ENCODE results near the gene CROCC2. TPM values are rescaled to one million over a fixed set of nuclear protein-coding genes. Genes with fewer than 3 reads are reported as not detected.
A peak's percentile ranks its signal among the peaks of the same experiment; 100 is the strongest.

Gene CROCC2
- total and polyA plus RNA-seq, 12 donors = 0.07 to 0.65 (median 0.28) TPM; not detected in 6

DNA sequence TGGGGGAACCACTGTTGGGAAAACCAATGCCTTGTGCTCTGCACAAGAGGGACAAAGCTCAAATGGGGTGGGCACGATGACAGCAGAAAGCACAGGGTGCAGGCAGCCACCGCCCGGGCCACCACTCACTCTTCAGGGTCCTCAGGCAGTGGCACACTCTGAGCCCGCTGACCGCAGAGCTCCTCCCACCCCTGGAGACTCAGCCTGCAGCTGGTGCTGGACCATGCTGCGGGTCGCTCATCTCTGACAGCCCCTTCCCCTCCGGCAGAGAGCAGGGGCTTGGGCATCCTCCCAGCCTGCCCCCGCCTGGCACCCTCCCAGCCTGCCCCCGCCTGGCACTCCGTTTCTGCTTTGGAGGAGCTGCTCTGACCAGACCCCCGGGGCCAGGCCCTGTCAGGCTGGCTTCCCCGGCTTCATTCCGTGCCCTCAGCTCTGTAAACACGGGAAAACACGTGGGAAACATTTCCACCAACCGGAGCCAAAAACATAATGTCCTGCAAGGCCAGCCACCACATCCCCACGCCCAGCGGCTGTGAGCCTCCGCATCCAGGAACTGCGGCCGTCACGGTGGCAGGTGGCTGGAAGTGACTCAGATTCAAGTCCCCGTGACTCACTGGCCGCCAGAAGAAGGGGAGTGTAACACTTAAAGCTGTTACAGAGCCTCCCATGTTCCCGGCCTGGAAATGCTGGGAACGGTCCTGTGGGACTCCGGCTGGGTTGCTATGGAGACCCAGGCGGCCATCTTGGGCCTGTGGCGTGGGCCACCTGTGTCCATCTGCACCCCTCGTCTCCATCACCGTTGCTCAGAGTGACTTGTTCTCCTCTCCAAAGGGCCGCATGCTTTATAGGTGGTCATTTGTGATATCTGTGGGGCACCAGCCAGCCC is 85.5 kb downstream of the CROCC2 start:
- intact Hi-C loops (cut with DNase I) = no loop called here
- DNase-seq = peak; percentile 81 to 99 (median 97)
- TF ChIP-seq CTCF (IDR thresholded peaks at IDR 0.05) = no peak
- no peak for TF ChIP-seq POLR2A (IDR thresholded peaks at IDR 0.05)
- Histone ChIP-seq H3K9me3 (replicated peaks in 1 of 3) (peaks cover 0 to 4% (median 0%) of the 10 kb centered on the region in 3 donors), H3K4me3 (no peak overlapping the region), H3K4me1 (replicated peaks in 1 of 2) (peaks cover 28 to 49% of the 10 kb centered on the region in 2 donors), H3K27ac (peak overlapping the region in 3 of 5 donors; percentile 61 to 89 (median 82)), H3K36me3 (replicated peaks in 1 of 2) (no peaks in the 10 kb centered on the region), H3K27me3 (no peaks in the 10 kb centered on the region)
- 45 to 79% (median 57%) methylated on average over 14 to 33 of the region's 33 CpGs for WGBS, 4 donors

GRCh38 chr2:240992572-240993291 is 86.6 kb downstream of the CROCC2 start:
- peaks cover 0 to 4% (median 0%) of the 10 kb centered on the region in 3 donors for H3K9me3 ChIP-seq (replicated peaks in 1 of 3)
- intact Hi-C loops (cut with DNase I) = no loop called here
- TF ChIP-seq POLR2A (IDR thresholded peaks at IDR 0.05) (no peak), CTCF (IDR thresholded peaks at IDR 0.05) (no peak)
- H3K27me3 ChIP-seq = no peaks in the 10 kb centered on the region
- WGBS, 4 donors = 78 to 95% (median 86%) methylated on average over 13 to 20 of the region's 20 CpGs
- peak overlapping the region in 2 of 5 donors; percentile 82 to 89 for H3K27ac ChIP-seq
- H3K4me1 ChIP-seq (replicated peaks in 1 of 2) = peaks cover 39 to 50% of the 10 kb centered on the region in 2 donors
- no peaks in the 10 kb centered on the region for H3K36me3 ChIP-seq (replicated peaks in 1 of 2)
- no peak for DNase-seq
- no peak overlapping the region for H3K4me3 ChIP-seq

DNA sequence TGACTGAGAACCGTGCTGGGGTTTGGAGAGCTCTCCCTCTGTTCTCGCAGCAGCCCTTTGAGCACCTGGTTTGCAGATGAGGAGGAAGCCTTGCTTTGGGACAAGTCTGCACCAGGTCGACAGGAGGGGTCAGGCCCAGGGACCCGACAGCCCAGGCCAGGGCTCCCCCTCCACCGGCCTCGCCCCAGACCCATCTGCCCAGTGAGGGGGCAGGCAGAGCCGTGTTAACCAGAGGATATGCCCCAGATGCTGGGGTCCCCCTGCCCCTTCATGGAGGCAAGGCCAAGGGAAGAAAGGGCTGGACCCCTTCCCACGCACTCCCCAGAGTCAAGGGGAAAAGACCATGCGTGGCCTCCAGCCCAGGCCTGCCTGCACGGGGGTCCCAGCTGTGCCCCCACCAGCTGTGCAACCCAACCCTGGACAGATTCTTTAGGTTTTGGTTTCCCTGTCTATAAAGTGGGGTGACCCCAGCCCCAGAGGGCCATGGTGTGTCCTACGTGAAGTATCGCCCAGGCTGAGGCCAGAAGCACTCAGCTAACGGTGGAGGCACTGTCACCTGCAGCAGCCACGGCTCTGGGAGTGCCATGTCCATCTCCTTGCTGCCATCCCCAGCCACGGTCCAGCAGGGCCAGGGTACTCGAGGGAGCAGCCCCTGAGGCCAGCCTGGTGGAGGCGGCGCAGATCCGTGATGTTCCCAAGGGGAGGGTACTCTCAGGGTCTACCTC is 87.5 kb downstream of the CROCC2 start:
- Histone ChIP-seq H3K27ac (no peak overlapping the region), H3K9me3 (replicated peaks in 1 of 3) (no peaks in the 10 kb centered on the region), H3K27me3 (no peaks in the 10 kb centered on the region), H3K4me1 (replicated peaks in 1 of 2) (peaks cover 42 to 53% of the 10 kb centered on the region in 2 donors), H3K4me3 (no peak overlapping the region), H3K36me3 (replicated peaks in 1 of 2) (no peaks in the 10 kb centered on the region)
- intact Hi-C loops (cut with DNase I) = no loop called here
- TF ChIP-seq CTCF (IDR thresholded peaks at IDR 0.05) (no peak), POLR2A (IDR thresholded peaks at IDR 0.05) (no peak)
- no peak for DNase-seq
- 83 to 97% (median 94%) methylated on average over 1 to 19 of the region's 19 CpGs for WGBS, 4 donors
